GM12872 (cell line): ENCODE measurements around the gene PRKCD.

Experiments
- CTCF ChIP-seq: IDR thresholded peaks from 3 replicates; pipeline ENCODE4 v1.5.1; 2011; ENCODE audit warnings: low read depth, mild to moderate bottlenecking, low read length, moderate library complexity; ENCODE audit not compliant: insufficient read depth

The PRKCD gene

DNA sequence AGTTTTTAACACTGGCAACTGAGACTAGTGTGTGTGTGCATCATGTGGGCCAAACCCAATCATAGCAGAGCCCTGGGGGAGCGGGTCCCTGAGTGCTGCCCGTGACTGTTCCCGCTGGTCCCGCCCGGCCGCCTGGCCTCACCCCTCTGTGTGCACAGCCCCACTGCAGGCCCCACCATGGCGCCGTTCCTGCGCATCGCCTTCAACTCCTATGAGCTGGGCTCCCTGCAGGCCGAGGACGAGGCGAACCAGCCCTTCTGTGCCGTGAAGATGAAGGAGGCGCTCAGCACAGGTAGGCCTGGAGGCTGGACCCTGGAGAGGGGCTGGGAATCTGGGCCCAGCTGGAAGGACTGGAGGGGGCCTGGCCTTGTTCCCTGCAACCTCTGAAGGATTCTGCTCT is 17.2 kb downstream of the PRKCD start:
- TF ChIP-seq CTCF, result no peak

GRCh38 chr3:53179580-53179979 is 18.6 kb downstream of the PRKCD start:
- no peak for TF ChIP-seq CTCF

GRCh38 chr3:53180305-53181023 is 19.5 kb downstream of the PRKCD start:
- TF ChIP-seq CTCF, result no peak

DNA sequence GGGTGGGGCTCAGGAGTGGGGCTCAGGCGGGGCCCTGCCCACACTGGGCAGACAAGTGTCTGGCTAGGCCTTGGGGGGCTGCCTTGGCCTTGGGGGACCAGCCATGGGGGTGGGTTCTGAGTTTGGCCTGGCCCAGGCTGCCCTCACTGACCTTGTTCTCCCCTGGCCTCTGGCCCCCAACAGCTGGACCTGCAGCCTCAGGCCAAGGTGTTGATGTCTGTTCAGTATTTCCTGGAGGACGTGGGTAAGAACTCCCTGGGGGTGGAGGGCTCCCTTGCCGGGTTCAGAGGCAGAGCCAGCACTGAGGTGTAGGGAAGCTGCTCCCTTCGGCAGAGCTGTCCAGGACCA is 20.0 kb downstream of the PRKCD start:
- no peak for TF ChIP-seq CTCF

DNA sequence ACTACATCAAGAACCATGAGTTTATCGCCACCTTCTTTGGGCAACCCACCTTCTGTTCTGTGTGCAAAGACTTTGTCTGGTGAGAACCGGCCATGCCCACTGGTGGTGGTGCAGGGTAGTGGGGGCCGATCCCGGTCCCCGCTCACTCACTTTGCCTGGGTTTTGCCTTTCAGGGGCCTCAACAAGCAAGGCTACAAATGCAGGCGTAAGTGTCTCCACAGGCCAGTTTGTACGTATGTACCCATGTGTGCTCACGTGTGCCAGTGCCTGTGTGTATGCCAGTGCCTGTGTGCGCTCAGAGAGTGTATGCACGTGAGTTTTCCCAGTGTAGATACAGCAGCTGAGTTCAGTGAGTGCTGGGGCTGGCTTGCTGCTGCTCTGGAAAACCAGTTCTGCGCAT is 20.5 kb downstream of the PRKCD start:
- no peak for TF ChIP-seq CTCF

DNA sequence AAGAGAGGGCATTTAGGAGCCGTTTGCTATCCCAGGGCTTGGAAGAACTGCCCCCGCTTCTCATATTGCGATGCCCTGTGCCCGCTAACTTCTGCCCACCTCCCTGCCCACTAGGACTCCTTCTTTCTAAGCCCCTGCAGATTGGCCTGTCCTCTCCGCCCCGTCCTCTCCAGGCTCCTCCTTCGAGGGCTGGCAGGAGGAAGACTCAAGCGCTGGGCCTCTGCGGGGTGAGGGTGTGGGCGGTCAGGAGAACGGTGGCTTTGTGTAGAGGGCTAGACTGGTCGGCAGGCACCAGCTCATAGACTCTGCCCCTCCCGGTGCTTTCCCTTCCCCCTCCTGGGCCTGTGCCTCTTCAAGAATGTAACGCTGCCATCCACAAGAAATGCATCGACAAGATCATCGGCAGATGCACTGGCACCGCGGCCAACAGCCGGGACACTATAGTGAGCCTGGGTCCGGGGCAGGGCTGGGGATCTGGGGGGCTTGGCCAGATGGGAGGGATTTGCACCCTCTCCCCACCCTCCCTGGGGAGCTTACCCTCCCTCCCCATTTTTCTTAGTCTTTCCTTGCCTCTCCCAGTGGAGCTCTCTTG is 21.9 kb downstream of the PRKCD start:
- no peak for TF ChIP-seq CTCF

DNA sequence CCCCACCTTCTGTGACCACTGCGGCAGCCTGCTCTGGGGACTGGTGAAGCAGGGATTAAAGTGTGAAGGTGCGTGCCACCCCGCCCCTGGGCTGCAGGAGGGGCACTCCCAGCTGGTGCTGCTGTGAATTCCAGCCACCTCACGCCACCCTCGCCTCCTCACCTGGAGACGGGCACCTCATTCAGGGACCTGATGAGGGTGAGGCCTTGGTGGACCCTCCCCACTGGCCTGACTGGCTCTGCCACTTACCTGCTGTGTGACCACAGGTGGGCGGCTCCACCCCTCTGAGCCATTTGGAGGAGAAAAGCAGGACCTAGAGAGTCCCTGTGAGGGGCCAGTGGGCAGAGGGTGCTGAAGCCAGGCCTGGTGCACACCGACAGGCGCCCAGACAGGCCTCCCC is 22.5 kb downstream of the PRKCD start:
- no peak for TF ChIP-seq CTCF
